HepG2 (cell line): Measurements from ENCODE around the gene SSTR5. TPM values are rescaled to one million over a fixed set of nuclear protein-coding genes. Genes with fewer than 3 reads are reported as not detected.
A peak's percentile ranks its signal among the peaks of the same experiment; 100 is the strongest.

Experiments
- AGO1 ChIP-seq: fragments of 200-400 bp; formaldehyde crosslinking; IDR thresholded peaks from 2 replicates; pipeline ENCODE4 v1.6.1; 2017; ENCODE audit warnings: mild to moderate bottlenecking, low read depth, low read length, moderate library complexity; ENCODE audit not compliant: poor library complexity, severe bottlenecking
- CREM ChIP-seq, 2 experiments: sonication (generic) in 1 of 2; formaldehyde crosslinking in 1 of 2; IDR thresholded peaks; 2 replicates each; pipeline versions ENCODE4 v1.4.0 to v1.6.1; 2016 to 2020; ENCODE audit warnings: antibody characterized with exemption in 1 of 2, mild to moderate bottlenecking in 1 of 2, missing genetic modification reagents in 1 of 2
- DZIP1 ChIP-seq: sonication (generic); formaldehyde crosslinking; IDR thresholded peaks from 2 replicates; pipeline ENCODE4 v1.5.0; 2020; ENCODE audit warnings: mild to moderate bottlenecking, missing genetic modification reagents
- ELF1 ChIP-seq: sonication (generic); formaldehyde crosslinking; IDR thresholded peaks from 2 replicates; pipeline ENCODE4 v1.4.0; 2020; ENCODE audit warnings: missing genetic modification reagents
- GATAD2A ChIP-seq: IDR thresholded peaks from 2 replicates; pipeline ENCODE4 v1.6.1; 2016
- HOXA9 ChIP-seq: sonication (generic); formaldehyde crosslinking; IDR thresholded peaks from 2 replicates; pipeline ENCODE4 v1.8.1; 2022; ENCODE audit warnings: missing genetic modification reagents, mild to moderate bottlenecking, moderate library complexity, borderline replicate concordance
- KAT7 ChIP-seq: IDR thresholded peaks from 2 replicates; pipeline ENCODE4 v1.6.1; 2018; ENCODE audit warnings: borderline replicate concordance, missing compliant biosample characterization
- KLF11 ChIP-seq: IDR thresholded peaks from 2 replicates; pipeline ENCODE4 v1.6.1; 2016; ENCODE audit warnings: missing compliant biosample characterization
- MIXL1 ChIP-seq: IDR thresholded peaks from 2 replicates; pipeline ENCODE4 v1.6.1; 2016
- NCOA2 ChIP-seq: sonication (generic); formaldehyde crosslinking; IDR thresholded peaks from 2 replicates; pipeline ENCODE4 v1.8.0; 2022; ENCODE audit warnings: inconsistent platforms
- NFRKB ChIP-seq: fragments of 450-650 bp; IDR thresholded peaks from 2 replicates; pipeline ENCODE4 v1.6.1; 2017
- PHB2 ChIP-seq: fragments of 450-650 bp; IDR thresholded peaks from 2 replicates; pipeline ENCODE4 v1.6.1; 2018; ENCODE audit not compliant: partially characterized antibody
- REL ChIP-seq: sonication (generic); formaldehyde crosslinking; conservative IDR thresholded peaks from 2 replicates; pipeline ENCODE4 v1.8.0; 2022; ENCODE audit warnings: mild to moderate bottlenecking, missing genetic modification reagents, moderate library complexity
- SIN3B ChIP-seq: fragments of 150-350 bp; IDR thresholded peaks from 2 replicates; pipeline ENCODE4 v1.6.1; 2014; ENCODE audit warnings: low read length
- THAP9 ChIP-seq: sonication (generic); formaldehyde crosslinking; IDR thresholded peaks from 2 replicates; pipeline ENCODE4; 2020; ENCODE audit warnings: missing genetic modification reagents, mild to moderate bottlenecking, borderline replicate concordance
- TRIM24 ChIP-seq: sonication (generic); formaldehyde crosslinking; IDR thresholded peaks from 2 replicates; pipeline ENCODE4 v1.8.0; 2022; ENCODE audit warnings: mild to moderate bottlenecking, missing genetic modification reagents
- UBTF ChIP-seq: sonication (generic); formaldehyde crosslinking; IDR thresholded peaks from 2 replicates; pipeline ENCODE4 v1.4.0; 2020; ENCODE audit warnings: mild to moderate bottlenecking, missing genetic modification reagents
- XRCC5 ChIP-seq: fragments of 200-400 bp; formaldehyde crosslinking; optimal IDR thresholded peaks from 2 replicates; pipeline ENCODE3; 2017; ENCODE audit warnings: mild to moderate bottlenecking, low read length
- ZBTB2 ChIP-seq: sonication (generic); formaldehyde crosslinking; IDR thresholded peaks from 2 replicates; pipeline ENCODE4 v1.8.0; 2022; ENCODE audit warnings: low read depth, missing genetic modification reagents
- ZBTB7B ChIP-seq: sonication (generic); formaldehyde crosslinking; IDR thresholded peaks from 2 replicates; pipeline ENCODE4 v1.4.0; 2020; ENCODE audit warnings: missing genetic modification reagents
- ZNF263 ChIP-seq: sonication (generic); formaldehyde crosslinking; IDR thresholded peaks from 2 replicates; pipeline ENCODE4 v1.4.0; 2020; ENCODE audit warnings: missing genetic modification reagents
- ZNF484 ChIP-seq: sonication (generic); formaldehyde crosslinking; IDR thresholded peaks from 2 replicates; pipeline ENCODE4 v1.5.1; 2020; ENCODE audit warnings: mild to moderate bottlenecking, low read depth, missing genetic modification reagents, borderline replicate concordance
- ZNF569 ChIP-seq: sonication (generic); formaldehyde crosslinking; IDR thresholded peaks from 2 replicates; pipeline ENCODE4 v1.5.0; 2020; ENCODE audit warnings: mild to moderate bottlenecking, missing genetic modification reagents, moderate library complexity, borderline replicate concordance
- polyA plus RNA-seq, 8 experiments: library from polyadenylated mRNA; depleted of rRNA in 3 of 8; stranded (reverse) in 7 of 8; unstranded in 1 of 8; fragments of >200 nt; fragmentation: Illumina TruSeq in 4 of 8; extraction: Trizol in 4 of 8; gene quantifications; 2 replicates each; pipeline versions ENCODE4 v1.2.1 to v1.2.3, GENCODE V29; 2011 to 2016; ENCODE audit warnings: low read depth in 4 of 8, missing spikeins in 1 of 8, mixed read lengths in 1 of 8; ENCODE audit not compliant: insufficient read depth in 1 of 8
- total RNA-seq, 5 experiments: library from RNA; depleted of rRNA; stranded (reverse); fragments of >200 nt; fragmentation: Illumina TruSeq; extraction: Trizol; gene quantifications; 2 replicates each; pipeline ENCODE4 v1.2.3, GENCODE V29; 2016; ENCODE audit warnings: low read depth in 1 of 5

SSTR5 gene
- total and polyA plus RNA-seq, 2 of the 13 experiments (the other 11 are each of a cell fraction or from before 2014, with no cell fraction given), result 0.20 to 0.49 TPM

GRCh38 chr16:1078579-1079021, 6.1 kb downstream of the SSTR5 start (continued):
- TF ChIP-seq ZBTB2 (peak; percentile 80), ZNF484 (CRISPR knock-in tag) (no peak), PHB2 (no peak), ZBTB7B (CRISPR knock-in tag) (peak; percentile 88), SIN3B (no peak), HOXA9 (CRISPR knock-in tag) (0 out of 2 replicates have a peak, but pooled peaks have one; percentile 47), DZIP1 (CRISPR knock-in tag) (no peak), ELF1 (CRISPR knock-in tag) (peak; percentile 55), ZNF263 (peak; percentile 94), AGO1 (no peak), TRIM24 (CRISPR knock-in tag) (0 out of 2 replicates have a peak, but pooled peaks have one; percentile 22), THAP9 (peak; percentile 51; the same call in 1 of the 2 replicates), NFRKB (no peak), KLF11 (CRISPR knock-in tag) (peak; percentile 86), MIXL1 (CRISPR knock-in tag) (peak; percentile 83), ZNF569 (CRISPR knock-in tag) (no peak), XRCC5 (peak; percentile 30), KAT7 (CRISPR knock-in tag) (peak; percentile 79; the same call in 1 of the 2 replicates), GATAD2A (CRISPR knock-in tag) (peak; percentile 83), CREM (IDR thresholded peaks at IDR 0.05) (peak; percentile 42; the same call in 1 of the 2 replicates), CREM (CRISPR knock-in tag; IDR thresholded peaks at IDR 0.05) (no peak), NCOA2 (CRISPR knock-in tag) (peak; percentile 88), UBTF (CRISPR knock-in tag) (peak; percentile 89), REL (CRISPR knock-in tag) (peak; percentile 76; the same call in 1 of the 2 replicates)
